Right lobe of liver (tissue), 4 donors: ENCODE measurements around the gene DAP.

Source experiments
- CTCF ChIP-seq, 4 donors: fragments of 200-600 bp in 3 of 4; fragments of 450-650 bp in 1 of 4; IDR thresholded peaks; one replicate each; pipeline versions ENCODE4 v1.5.1 to v1.8.0; 2016 to 2022; ENCODE audit warnings: antibody characterized with exemption in 4 of 4, mild to moderate bottlenecking in 2 of 4
- POLR2A ChIP-seq: fragments of 450-650 bp; IDR thresholded peaks from one replicate; pipeline ENCODE4 v1.6.1; 2017; ENCODE audit warnings: antibody characterized with exemption, mild to moderate bottlenecking
- donor health status: DM: no; HTN: no; CAD: no.
- donor health status: DM: no; HTN: no; CAD: no.
- donor health status: DM: no; HTN: yes; CAD: no.

GRCh38 chr5:10730043-10730351, 31.0 kb downstream of the DAP start:
- TF ChIP-seq CTCF (IDR thresholded peaks at IDR 0.05) (no peak), POLR2A (no peak)
